ENCODE data around the gene CSNK2A2. TPM values are rescaled to one million over a fixed set of nuclear protein-coding genes. Genes with fewer than 3 reads are reported as not detected.

Gene CSNK2A2
- total RNA-seq, 2 experiments from 2014 or later: 49.0 to 51.0 TPM

DNA sequence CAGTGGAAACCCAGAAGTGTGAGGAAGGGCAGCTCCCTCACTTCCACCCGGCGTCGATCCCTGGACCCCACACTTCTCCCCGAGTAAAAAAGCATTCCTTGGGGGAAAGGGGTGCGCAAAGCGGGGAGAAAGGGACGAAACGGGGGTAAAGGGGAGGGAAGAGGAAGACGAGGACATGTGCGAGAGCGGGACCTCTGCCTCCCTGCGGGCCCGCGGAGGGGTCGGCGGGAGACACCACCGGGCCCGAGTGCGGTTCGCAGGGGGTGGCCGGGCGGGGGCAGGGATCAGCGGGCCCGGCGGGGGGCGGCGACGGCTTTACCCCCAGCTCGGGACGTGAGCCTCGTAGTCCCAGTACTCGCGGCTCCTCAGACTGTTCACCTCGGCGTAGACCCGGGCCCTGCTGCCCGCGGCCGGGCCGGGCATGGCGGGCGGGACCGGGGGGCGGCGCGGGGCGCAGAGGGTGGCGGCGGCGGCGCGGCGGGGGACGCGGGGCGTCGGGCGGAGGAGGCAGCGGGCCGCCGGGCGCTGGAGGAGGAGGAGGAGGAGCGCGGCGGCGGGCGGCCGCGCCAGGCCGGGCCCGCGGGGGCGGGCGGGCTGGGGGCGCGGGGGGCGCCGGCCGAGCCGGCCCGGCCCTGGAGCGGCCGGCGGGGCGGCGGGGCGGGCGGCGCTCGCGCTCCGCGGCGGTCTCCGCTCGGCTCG, 443 bp downstream of the CSNK2A2 start:
- peak in 5 of 14 experiments; percentile 4 to 39 (median 9) for DNase-seq
- Histone ChIP-seq H3K27ac (ENCODE audit: low read depth in 1 of 2, low read length in 2 of 2) (no peak overlapping the region), H3K36me3 (ENCODE audit: insufficient read depth, low read length) (peaks cover 33% of the 10 kb centered on the region), H3K9me3 (ENCODE audit: control insufficient read depth in 1 of 2, insufficient read depth in 1 of 2, low read length in 2 of 2) (no peaks in the 10 kb centered on the region), H3K27me3 (ENCODE audit: control insufficient read depth in 1 of 2, insufficient read depth in 2 of 2, low read length in 2 of 2) (peaks cover 2 to 5% of the 10 kb centered on the region in 2 experiments), H3K4me3 (ENCODE audit: low read length) (peak overlapping the region; percentile 65), H3K4me1 (ENCODE audit: insufficient read depth, low read length) (peaks cover 19% of the 10 kb centered on the region)
- TF ChIP-seq, protein P1, sequence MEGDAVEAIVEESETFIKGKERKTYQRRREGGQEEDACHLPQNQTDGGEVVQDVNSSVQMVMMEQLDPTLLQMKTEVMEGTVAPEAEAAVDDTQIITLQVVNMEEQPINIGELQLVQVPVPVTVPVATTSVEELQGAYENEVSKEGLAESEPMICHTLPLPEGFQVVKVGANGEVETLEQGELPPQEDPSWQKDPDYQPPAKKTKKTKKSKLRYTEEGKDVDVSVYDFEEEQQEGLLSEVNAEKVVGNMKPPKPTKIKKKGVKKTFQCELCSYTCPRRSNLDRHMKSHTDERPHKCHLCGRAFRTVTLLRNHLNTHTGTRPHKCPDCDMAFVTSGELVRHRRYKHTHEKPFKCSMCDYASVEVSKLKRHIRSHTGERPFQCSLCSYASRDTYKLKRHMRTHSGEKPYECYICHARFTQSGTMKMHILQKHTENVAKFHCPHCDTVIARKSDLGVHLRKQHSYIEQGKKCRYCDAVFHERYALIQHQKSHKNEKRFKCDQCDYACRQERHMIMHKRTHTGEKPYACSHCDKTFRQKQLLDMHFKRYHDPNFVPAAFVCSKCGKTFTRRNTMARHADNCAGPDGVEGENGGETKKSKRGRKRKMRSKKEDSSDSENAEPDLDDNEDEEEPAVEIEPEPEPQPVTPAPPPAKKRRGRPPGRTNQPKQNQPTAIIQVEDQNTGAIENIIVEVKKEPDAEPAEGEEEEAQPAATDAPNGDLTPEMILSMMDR (IDR thresholded peaks at IDR 0.05): no peak
- H3K4me3 Mint-ChIP-seq: peak overlapping the region; percentile 90
- H3K27ac Mint-ChIP-seq: peak overlapping the region; percentile 75
- no peaks in the 10 kb centered on the region for H3K9me3 Mint-ChIP-seq
- peaks cover 7% of the 10 kb centered on the region for H3K27me3 Mint-ChIP-seq
- H3K36me3 Mint-ChIP-seq (ENCODE audit: low read depth): peaks cover 51% of the 10 kb centered on the region
- intact Hi-C loops (cut with DNase I, micrococcal nuclease): loop anchor here (2.0 to 10.0 kb wide), 10 partner anchors 39 to 1745 kb away; partner anchors contain the start of genes CFAP20 (in 2 of the 2), GINS3 (in 1 of the 2), KATNB1 (in 1 of the 2) and NUDT21 (in 1 of the 2)
- POLR2A ChIA-PET: interaction anchor here (0.6 to 1.9 kb wide), 3 partner anchors 14 to 462 kb away, joined by 3 to 13 read pairs (median 3); partner anchors contain the start of gene CFAP20
- ATAC-seq (ENCODE audit: poor library complexity): peak; percentile 37
- CTCF ChIA-PET: no interaction called here
- peaks cover 61% of the 10 kb centered on the region for H3K4me1 Mint-ChIP-seq (ENCODE audit: low read depth)

DNA sequence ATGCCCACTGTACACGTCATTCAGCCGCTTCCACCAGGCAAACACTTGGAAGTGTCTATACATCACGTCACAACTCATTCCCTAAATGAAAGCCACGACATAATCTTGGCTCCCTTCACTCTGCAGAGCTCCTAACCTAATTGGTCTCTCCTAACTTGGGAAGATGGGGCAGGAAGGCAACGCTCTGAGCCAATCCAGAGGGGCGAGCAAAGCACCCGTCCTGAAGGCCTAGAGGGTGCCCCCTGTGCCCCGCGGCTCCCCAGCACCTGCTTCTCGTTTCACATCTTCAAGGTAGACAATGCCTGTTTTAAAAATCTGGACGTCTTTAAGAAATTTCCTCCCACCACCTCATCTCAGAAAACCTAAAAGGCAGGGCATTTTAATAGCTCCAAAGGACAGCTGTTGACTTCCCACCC, 1.0 kb downstream of the CSNK2A2 start:
- DNase-seq (peak in 1 of 14 experiments; percentile 4), ATAC-seq (ENCODE audit: poor library complexity) (no peak)
- intact Hi-C loops (cut with DNase I, micrococcal nuclease): loop anchor here (5.0 to 10.0 kb wide), 7 partner anchors 70 to 1745 kb away; partner anchors contain the start of genes CFAP20 (in 1 of the 2), GINS3 (in 1 of the 2), KATNB1 (in 1 of the 2) and NUDT21 (in 1 of the 2)
- Histone ChIP-seq H3K4me3 (ENCODE audit: low read length) (peak overlapping the region; percentile 65), H3K9me3 (ENCODE audit: control insufficient read depth in 1 of 2, insufficient read depth in 1 of 2, low read length in 2 of 2) (no peaks in the 10 kb centered on the region), H3K27me3 (ENCODE audit: control insufficient read depth in 1 of 2, insufficient read depth in 2 of 2, low read length in 2 of 2) (peaks cover 2 to 5% of the 10 kb centered on the region in 2 experiments), H3K4me1 (ENCODE audit: insufficient read depth, low read length) (peaks cover 19% of the 10 kb centered on the region), H3K36me3 (ENCODE audit: insufficient read depth, low read length) (peaks cover 39% of the 10 kb centered on the region), H3K27ac (ENCODE audit: low read depth in 1 of 2, low read length in 2 of 2) (no peak overlapping the region)
- TF ChIP-seq, protein P1 (IDR thresholded peaks at IDR 0.05): no peak
- ChIA-PET POLR2A (interaction anchor here (0.6 to 1.9 kb wide), 3 partner anchors 13 to 462 kb away, joined by 3 to 13 read pairs (median 3); partner anchors contain the start of gene CFAP20), CTCF (no interaction called here)
- Mint-ChIP-seq H3K4me1 (ENCODE audit: low read depth) (peaks cover 66% of the 10 kb centered on the region), H3K27me3 (peaks cover 2% of the 10 kb centered on the region), H3K36me3 (ENCODE audit: low read depth) (peaks cover 57% of the 10 kb centered on the region), H3K4me3 (peak overlapping the region; percentile 90), H3K9me3 (no peaks in the 10 kb centered on the region), H3K27ac (peak overlapping the region; percentile 75)

DNA sequence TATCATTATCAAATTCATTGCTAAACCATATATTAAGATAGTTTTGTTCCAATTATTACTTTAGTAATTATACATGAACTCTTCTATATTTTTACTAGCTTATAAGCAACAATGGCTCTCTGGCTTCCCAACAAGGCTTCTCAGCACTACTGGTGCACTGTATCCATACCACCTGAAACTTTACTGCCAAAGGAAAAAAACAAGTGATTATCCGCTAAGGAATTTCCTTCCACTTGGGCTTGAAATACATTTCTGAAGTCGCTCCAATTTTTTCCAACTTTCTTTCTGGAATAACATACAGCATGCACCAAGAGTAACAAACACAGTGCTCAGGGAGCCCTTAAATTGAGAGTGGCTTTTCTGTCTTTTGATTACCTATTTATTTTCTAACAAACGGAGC, 2.1 kb downstream of the CSNK2A2 start:
- Mint-ChIP-seq H3K27me3 (no peaks in the 10 kb centered on the region), H3K4me1 (ENCODE audit: low read depth) (peaks cover 75% of the 10 kb centered on the region), H3K36me3 (ENCODE audit: low read depth) (peaks cover 68% of the 10 kb centered on the region), H3K9me3 (no peaks in the 10 kb centered on the region), H3K27ac (peak overlapping the region; percentile 47), H3K4me3 (peak overlapping the region; percentile 90)
- Histone ChIP-seq H3K4me1 (ENCODE audit: insufficient read depth, low read length) (peaks cover 19% of the 10 kb centered on the region), H3K27ac (ENCODE audit: low read depth in 1 of 2, low read length in 2 of 2) (no peak overlapping the region), H3K9me3 (ENCODE audit: control insufficient read depth in 1 of 2, insufficient read depth in 1 of 2, low read length in 2 of 2) (no peaks in the 10 kb centered on the region), H3K36me3 (ENCODE audit: insufficient read depth, low read length) (peaks cover 45% of the 10 kb centered on the region), H3K4me3 (ENCODE audit: low read length) (no peak overlapping the region), H3K27me3 (ENCODE audit: control insufficient read depth in 1 of 2, insufficient read depth in 2 of 2, low read length in 2 of 2) (no peaks in the 10 kb centered on the region)
- intact Hi-C loops (cut with DNase I, micrococcal nuclease): loop anchor here (2.0 to 10.0 kb wide), 8 partner anchors 68 to 1743 kb away; partner anchors contain the start of genes CFAP20 (in 1 of the 2), GINS3 (in 1 of the 2), KATNB1 (in 1 of the 2) and MMP15 (in 1 of the 2)
- CTCF ChIA-PET: no interaction called here
- ATAC-seq (ENCODE audit: poor library complexity) (no peak), DNase-seq (no peak)
- POLR2A ChIA-PET: interaction anchor here (1.9 kb wide), 1 partner anchor 66 kb away, joined by 13 read pairs; the partner anchor contains the start of gene CFAP20
- TF ChIP-seq, protein P1 (IDR thresholded peaks at IDR 0.05): no peak
